Measurements from ENCODE around the gene AFM. TPM values are rescaled to one million over a fixed set of nuclear protein-coding genes. Genes with fewer than 3 reads are reported as not detected.
"Not testable (repeated sequence)": the region's sequence is repeated elsewhere in the genome, so short reads cannot be mapped to it uniquely, and the experiment has no call there.

The AFM gene
- total RNA-seq, 1 donor from 2014 or later = not detected

- DNase-seq = no peak
These were observed 24.0 kb downstream of the AFM start for GRCh38 chr4:73505567-73505966.

GRCh38 chr4:73507541-73507940, 26.0 kb downstream of the AFM start:
- DNase-seq = no peak

GRCh38 chr4:73508651-73509050, 27.1 kb downstream of the AFM start:
- no peak for DNase-seq

GRCh38 chr4:73518340-73518739, 36.8 kb downstream of the AFM start:
- DNase-seq = no peak

- no peak for DNase-seq
These were observed 39.3 kb downstream of the AFM start for GRCh38 chr4:73520821-73521220.

- DNase-seq = no peak
These were observed 41.6 kb downstream of the AFM start for GRCh38 chr4:73523126-73523525.

- DNase-seq = no peak
These were observed 44.1 kb downstream of the AFM start for GRCh38 chr4:73525611-73526010.

- DNase-seq = no peak
These were observed 45.7 kb downstream of the AFM start for GRCh38 chr4:73527196-73527595.

GRCh38 chr4:73528171-73528570, 46.6 kb downstream of the AFM start:
- DNase-seq = no peak

- no peak for DNase-seq
These were observed 52.2 kb downstream of the AFM start for GRCh38 chr4:73533515-73534422.

- no peak for DNase-seq
These were observed 56.6 kb downstream of the AFM start for GRCh38 chr4:73538162-73538561.

- DNase-seq = no peak
These were observed 57.8 kb downstream of the AFM start for GRCh38 chr4:73539386-73539785.

- no peak for DNase-seq
These were observed 59.3 kb downstream of the AFM start for GRCh38 chr4:73540826-73541225.

GRCh38 chr4:73541251-73541650, 59.7 kb downstream of the AFM start:
- no peak for DNase-seq

- no peak for DNase-seq
These were observed 63.1 kb downstream of the AFM start for GRCh38 chr4:73544620-73545019.

- not testable (repeated sequence) for DNase-seq
These were observed 69.3 kb downstream of the AFM start for GRCh38 chr4:73550865-73551264.

Small RNAs within 50 kb of the gene (small RNA-seq; reads per million reads assigned to genes)
- not detected for gene AC074250.1 (ENCODE audit: low replicate concordance)

Other genes with a start within 250 kb of the AFM start
- gene ANKRD17, start 222.9 kb upstream of the AFM start, total RNA-seq = 54.0 TPM
- gene ALB, start 77.5 kb upstream of the AFM start, total RNA-seq = 0.69 TPM
- not detected for gene AFP, start 45.5 kb upstream of the AFM start, total RNA-seq
- 0.89 TPM for gene RASSF6, start 138.7 kb downstream of the AFM start, total RNA-seq